GM19463 (cell line): ENCODE results near the gene NRL.

ENCODE experiments used
- ATAC-seq: cut with Tn5 transposase; IDR thresholded peaks from one replicate; pipeline ENCODE4 v1.9.1; 2021; ENCODE audit warnings: mild to moderate bottlenecking, moderate library complexity; ENCODE audit not compliant: unreplicated experiment

The NRL gene

DNA sequence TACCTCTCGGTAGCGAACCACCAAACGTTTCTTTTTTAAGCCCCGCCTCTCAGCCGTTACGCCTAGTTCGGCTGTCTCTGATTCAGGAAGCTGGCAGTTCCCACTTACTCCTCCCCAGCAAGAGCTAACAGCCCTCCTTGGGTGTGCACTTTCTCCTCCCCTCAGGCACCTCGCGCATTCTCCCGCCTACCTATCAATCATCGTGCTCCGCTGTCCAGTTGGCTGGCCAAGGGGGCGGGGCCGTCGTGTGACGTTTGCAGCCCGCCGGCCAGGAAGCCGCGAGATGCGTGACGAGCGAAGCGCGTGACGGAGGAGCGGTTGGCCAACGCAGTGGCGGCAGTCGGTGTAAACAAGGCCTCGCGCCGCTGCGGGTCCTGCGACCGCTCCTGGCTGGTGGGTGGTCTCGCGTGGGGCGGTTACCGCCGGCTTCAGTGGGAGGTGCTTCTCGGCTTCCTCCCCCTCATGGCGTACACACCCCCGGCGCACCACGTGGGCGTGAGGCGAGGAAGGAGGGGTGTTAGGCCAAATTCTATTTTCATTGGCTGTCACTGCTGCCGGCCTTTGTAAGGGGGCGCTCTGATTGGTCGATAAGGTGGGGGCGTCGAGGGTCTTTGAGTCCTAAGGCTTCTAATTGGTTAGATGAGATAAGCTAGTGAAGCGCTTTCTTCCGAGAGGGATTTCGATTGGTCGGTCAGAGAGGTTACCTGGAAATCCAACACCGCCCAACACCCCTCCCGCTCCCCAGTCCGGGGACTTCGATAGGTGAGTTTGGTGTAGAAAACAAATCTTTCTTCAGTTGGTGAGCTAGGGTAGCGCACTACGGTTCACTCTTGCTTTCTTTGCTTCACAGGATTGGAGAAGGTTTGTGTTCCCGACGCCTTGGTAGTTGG is at the start of gene NRL, which contains the start of gene DCAF11:
TSS of gene NRL (minus strand) at position 418 of the 890 bp plus-strand sequence. CDS start 32,101 bp downstream, outside the sequence.
TSS of gene DCAF11 (plus strand) at position 246 of the 890 bp plus-strand sequence. CDS start 818 bp downstream, outside the sequence.
- peak; percentile 80 for ATAC-seq

DNA sequence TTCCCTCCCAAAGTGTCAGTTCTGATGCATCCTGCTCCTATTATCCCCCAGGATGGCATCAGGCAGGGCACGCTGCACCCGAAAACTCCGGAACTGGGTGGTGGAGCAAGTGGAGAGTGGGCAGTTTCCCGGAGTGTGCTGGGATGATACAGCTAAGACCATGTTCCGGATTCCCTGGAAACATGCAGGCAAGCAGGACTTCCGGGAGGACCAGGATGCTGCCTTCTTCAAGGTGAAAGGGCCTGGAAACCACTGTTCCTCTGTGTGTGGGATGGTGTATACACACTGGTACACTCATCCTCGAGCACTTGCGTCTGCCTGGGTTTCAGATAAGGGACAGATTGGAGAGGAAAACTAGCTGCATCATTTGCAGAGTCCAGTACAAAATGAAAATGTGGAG is 47.3 kb upstream of the NRL start:
- ATAC-seq = no peak

DNA sequence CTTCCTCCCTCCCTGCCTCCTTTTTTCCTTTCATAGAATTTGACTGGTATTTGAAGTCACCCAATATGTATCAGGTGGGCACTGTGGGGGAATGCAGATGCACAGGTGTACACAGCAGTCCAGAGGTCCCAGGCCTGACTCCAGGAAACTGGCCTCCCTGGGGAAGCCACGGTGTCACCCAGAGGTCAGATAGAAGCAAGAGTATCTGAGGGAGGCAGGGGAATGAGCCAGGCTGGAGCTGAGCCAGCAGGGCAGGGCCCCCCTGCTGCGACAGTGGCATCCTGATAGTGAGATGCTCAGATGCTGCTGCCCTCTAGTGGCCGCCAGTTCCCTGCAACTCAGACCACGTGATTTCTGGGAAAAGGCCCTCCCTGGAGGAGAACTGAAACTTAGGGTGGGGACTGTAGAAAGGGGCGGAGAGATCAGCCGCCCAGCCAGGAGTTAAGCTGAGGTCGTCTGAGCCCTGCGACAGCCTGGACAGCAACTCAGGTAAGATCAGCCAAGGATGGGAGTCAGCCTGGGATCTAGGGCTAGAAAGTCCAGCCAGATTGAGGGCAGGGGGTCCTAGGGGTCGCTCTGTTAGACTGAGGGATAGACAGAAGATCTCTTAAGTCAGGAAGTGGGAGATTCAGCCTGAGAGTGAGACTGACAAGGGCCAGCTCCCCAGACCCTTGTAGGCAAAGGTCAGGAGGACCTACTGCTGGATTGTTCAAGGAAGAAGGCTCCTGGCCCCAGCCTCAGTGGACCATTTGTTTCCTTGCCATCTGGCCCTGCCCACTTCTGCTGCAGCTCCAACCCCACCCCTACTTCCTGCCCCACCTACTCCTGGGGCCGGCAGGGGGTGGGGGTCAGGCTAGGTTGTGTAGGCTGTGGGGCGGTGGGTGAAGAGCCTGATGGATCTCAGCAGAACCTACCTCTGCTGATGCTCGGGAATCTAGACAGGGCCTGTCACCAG is 46.4 kb upstream of the NRL start, which contains the start of gene IRF9:
TSS of gene IRF9 (plus strand) at position 416 of the 955 bp plus-strand sequence. CDS start 880 bp downstream, outside the sequence.
- peak; percentile 82 for ATAC-seq

DNA sequence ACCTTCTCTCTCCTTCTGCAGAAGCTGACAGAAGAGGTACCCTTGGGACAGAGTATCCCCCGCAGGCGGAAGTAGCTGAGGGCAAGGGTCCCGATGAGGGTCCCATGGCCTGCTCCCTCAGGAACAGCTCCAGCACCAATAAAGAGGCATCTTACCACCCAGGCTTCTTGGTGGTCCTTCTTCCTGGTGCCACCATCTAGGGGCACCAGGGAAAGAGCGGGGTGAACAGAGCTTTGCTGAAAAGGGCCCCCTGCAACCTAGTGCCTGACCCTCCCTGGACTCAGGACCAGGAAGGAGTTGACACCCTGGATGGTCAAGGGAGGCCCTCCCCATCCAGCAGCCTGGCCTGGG is 45.7 kb upstream of the NRL start:
- ATAC-seq = no peak

DNA sequence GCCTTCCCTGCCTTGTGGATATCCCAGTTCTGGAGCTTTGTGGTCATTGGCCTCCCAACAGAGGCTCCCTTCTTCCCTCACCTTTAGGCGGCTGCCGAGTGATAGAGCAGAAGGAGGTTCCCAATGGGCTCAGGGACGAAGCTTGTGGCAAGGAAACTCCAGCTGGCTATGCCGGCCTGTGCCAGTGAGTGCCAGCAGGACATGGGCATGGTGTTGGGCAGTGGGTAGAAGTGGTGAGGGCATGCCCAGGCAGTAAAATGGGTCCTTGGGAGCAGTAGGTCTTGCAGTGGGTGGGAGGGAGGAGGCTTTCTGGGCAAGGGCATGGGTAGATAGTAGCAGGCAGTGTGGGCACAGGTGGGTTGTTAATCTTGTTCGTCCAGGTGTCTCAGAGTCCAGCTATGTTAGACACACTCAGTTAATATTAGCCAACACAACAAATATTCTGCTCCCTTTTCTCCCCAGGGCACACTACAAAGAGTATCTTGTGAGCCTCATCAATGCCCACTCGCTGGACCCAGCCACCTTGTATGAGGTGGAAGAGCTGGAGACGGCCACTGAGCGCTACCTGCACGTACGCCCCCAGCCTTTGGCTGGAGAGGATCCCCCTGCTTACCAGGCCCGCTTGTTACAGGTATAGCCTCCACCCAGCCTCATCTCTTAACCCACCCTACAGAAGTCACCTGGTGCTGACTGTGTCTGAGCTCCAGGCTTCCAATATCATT is 45.2 kb upstream of the NRL start:
- ATAC-seq = no peak

DNA sequence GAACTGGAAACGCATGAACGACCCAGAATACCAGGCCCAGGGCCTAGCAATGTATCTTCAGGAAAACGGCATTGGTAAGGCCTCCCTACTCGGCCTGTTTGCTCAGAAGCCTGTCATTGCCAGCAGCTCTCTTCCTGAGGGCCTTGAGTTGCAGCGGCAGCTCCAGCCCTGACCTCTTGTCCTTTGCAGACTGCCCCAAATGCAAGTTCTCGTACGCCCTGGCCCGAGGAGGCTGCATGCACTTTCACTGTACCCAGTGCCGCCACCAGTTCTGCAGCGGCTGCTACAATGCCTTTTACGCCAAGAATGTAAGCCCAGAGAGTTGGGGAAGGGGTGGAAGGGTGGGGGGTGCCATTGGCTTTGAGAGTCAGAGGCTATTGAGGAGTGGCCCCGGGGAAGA is 42.6 kb upstream of the NRL start:
- ATAC-seq = no peak

DNA sequence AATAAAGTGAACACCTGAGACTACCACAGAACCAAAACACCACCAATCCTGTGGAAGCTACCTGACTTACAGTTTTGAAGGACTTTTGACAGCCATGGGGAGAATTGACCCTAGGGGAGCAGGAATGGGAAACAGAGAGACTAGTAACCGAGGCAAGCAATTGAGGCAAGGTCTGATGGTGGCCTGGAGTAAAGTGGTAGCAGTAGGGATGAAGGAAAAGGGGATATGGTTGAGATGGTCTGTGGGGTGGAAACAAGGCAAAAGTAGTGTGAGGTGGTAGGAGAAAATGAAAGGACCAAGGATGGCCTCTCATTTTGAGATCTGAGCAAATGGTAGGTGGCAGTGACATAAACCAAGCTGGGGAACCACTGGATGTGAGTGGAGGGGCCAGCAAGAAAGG is 42.1 kb upstream of the NRL start:
- no peak for ATAC-seq

DNA sequence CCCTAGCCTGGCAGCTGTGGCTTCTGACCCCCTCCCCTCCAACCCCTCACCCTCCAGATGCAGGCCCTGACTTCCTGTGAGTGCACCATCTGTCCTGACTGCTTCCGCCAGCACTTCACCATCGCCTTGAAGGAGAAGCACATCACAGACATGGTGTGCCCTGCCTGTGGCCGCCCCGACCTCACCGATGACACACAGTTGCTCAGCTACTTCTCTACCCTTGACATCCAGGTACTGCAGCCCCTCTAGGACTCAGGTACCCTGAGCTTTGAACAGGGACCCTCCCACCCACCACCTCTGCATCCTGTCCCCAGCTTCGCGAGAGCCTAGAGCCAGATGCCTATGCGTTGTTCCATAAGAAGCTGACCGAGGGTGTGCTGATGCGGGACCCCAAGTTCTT is 40.4 kb upstream of the NRL start:
- ATAC-seq = no peak

DNA sequence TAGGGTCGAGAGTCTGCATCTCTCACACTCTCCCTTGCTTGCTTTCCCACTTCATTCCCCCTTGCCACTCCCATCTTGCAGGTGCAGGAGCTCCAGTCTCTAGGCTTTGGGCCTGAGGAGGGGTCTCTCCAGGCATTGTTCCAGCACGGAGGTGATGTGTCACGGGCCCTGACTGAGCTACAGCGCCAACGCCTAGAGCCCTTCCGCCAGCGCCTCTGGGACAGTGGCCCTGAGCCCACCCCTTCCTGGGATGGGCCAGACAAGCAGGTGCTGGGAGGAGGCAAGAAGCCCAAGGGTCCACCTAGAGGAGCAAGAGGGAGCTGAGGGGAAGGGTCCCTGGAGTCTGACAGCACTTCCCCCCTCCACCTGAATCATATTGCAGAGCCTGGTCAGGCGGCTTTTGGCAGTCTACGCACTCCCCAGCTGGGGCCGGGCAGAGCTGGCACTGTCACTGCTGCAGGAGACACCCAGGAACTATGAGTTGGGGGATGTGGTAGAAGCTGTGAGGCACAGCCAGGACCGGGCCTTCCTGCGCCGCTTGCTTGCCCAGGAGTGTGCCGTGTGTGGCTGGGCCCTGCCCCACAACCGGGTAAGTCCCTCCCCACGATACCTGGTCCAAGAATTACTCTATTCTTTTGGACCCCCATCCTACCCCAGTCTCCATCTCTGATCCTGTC is 36.8 kb upstream of the NRL start:
- no peak for ATAC-seq

DNA sequence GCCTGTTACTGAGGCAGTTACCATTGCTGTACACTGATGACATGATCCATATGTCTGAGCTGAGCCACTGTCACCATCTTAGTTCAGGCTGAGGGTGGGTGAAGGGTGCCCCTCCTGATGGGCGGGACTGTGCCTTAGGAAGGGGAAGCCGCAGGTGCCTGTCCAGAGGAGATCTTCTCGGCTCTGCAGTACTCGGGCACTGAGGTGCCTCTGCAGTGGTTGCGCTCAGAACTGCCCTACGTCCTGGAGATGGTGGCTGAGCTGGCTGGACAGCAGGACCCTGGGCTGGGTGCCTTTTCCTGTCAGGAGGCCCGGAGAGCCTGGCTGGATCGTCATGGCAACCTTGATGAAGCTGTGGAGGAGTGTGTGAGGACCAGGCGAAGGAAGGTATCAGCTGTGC is 36.2 kb upstream of the NRL start:
- ATAC-seq = no peak

DNA sequence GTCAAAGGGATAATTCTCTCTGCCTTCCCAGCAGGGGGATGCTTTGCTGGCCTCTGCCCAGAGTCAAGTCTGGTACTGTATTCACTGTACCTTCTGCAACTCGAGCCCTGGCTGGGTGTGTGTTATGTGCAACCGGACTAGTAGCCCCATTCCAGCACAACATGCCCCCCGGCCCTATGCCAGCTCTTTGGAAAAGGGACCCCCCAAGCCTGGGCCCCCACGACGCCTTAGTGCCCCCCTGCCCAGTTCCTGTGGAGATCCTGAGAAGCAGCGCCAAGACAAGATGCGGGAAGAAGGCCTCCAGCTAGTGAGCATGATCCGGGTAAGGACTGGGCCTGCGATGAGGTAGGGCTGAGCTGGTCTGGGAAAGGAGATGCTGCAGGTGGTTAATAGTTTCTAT is 35.8 kb upstream of the NRL start:
- no peak for ATAC-seq

DNA sequence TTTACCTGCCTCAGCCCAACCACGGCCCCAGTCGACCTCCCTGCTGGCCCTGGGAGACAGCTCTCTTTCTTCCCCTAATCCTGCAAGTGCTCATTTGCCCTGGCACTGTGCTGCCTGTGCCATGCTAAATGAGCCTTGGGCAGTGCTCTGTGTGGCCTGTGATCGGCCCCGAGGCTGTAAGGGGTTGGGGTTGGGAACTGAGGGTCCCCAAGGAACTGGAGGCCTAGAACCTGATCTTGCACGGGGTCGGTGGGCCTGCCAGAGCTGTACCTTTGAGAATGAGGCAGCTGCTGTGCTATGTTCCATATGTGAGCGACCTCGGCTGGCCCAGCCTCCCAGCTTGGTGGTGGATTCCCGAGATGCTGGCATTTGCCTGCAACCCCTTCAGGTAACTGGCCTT is 35.3 kb upstream of the NRL start:
- no peak for ATAC-seq

DNA sequence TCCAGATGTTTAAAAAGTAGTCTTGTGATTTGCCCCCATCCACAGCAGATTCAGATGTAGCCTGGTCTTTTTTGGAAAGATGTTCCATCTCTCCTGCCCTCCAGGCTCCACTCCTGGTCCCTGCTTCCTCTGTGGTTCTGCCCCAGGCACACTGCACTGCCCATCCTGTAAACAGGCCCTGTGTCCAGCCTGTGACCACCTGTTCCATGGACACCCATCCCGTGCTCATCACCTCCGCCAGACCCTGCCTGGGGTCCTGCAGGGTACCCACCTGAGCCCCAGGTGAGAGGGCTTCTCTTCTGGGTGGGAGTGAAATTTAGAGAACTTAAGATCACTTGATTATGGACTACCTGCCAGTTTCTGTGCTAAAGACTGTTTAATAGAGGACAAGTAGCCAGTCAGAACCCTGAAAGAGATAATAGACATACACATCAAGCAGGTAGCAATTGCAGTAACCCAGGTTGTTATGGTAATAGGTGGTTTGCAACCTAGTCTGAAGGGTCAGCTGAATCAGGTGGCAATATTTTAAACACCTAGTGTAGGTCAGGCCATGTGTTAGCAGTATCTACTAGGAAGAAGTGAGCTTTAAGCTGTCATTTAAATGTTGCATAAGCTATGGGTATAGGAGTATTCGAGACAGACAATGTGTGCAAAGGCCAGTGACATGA is 34.7 kb upstream of the NRL start:
- ATAC-seq = no peak

DNA sequence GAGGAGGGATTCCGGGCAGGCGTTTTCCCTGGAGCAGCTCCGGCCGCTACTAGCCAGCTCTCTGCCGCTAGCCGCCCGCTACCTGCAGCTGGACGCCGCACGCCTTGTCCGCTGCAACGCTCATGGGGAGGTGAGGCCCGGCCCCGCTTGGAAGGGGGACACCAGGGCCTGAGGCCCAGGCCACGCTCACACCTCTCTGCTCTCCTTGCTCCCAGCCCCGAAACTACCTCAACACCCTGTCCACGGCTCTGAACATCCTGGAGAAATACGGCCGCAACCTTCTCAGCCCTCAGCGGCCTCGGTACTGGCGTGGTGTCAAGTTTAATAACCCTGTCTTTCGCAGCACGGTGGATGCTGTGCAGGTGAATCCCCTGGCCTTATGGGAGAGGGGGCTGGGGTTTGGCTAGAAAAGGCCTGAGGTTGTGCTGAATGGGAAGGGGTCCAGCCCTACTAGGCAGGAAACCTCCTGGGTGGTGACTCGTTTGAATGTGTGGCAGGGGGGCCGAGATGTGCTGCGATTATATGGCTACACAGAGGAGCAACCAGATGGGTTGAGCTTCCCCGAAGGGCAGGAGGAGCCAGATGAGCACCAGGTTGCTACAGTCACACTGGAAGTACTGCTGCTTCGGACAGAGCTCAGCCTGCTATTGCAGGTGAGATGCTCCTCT is 33.1 kb upstream of the NRL start:
- no peak for ATAC-seq

DNA sequence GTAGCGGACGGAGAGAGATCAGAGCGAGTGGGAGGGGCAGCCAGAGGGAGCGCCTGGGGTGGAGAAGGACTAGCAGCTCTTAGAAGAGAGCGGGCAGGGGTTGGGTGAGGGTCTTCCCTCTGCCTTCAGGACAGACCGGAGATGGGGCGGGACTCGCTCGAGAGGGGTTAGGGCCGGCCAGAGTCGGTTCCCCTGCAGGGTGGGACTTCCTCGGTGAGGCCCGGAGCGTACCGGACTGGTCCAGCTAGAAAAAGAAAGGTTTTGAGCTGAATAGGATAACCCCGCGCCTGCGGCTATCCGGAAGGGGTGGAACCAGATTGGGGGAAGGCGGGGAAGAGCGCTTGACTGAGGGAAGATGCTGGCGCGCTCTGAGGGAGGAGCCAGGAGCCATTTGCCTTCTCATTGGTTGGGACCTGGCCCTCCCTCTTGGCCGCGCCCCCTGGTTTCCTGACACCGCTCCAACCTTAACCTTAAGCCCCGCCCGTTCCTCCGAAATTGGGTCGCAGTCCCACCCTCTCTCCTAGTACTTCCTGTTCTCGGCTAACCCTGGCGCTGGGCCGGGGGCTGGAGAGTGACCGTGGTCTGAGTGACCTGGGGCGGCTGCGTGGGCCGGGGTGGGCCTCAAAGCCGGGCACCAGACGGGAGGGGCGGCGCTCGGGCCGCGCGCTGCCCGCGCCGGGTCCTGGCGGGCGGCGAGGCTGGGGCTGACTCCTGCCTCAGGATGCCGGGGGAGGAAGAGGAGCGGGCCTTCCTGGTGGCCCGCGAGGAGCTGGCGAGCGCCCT is 32.4 kb upstream of the NRL start, which contains the start of gene RNF31:
TSS of gene RNF31 (plus strand) at position 521 of the 783 bp plus-strand sequence. CDS start at position 722, 201 bp downstream.
- peak; percentile 83 for ATAC-seq

DNA sequence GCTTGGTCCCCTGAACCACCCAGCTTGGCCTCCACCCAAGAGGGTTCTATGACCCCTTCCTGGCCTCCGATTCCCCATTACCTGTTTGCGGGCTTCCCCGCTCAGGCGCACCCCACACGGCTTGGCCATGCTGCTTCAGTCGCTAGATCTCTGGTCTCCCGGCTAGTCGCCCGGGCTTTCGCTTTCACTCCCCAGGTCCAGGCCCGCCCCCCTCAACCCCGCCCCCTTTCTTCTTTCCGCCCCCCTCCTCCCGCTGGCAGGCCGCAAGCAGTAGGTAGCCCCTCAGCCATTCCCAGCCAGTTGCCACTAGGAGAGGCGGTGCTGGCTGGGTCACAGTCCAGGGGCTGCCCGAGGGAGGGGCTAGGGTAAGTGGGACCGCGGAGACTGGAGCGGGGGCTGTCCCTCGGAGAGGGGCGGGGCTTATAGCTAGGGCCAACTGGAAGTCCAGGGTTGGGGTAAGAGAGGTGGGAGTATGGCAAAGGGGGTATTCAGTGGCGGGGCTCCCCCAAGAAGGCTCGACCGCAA is 31.8 kb upstream of the NRL start, which contains the start of gene PSME2:
TSS of gene PSME2 (minus strand) at position 158 of the 525 bp plus-strand sequence. CDS start at position 129, 29 bp downstream.
- peak; percentile 62 for ATAC-seq

DNA sequence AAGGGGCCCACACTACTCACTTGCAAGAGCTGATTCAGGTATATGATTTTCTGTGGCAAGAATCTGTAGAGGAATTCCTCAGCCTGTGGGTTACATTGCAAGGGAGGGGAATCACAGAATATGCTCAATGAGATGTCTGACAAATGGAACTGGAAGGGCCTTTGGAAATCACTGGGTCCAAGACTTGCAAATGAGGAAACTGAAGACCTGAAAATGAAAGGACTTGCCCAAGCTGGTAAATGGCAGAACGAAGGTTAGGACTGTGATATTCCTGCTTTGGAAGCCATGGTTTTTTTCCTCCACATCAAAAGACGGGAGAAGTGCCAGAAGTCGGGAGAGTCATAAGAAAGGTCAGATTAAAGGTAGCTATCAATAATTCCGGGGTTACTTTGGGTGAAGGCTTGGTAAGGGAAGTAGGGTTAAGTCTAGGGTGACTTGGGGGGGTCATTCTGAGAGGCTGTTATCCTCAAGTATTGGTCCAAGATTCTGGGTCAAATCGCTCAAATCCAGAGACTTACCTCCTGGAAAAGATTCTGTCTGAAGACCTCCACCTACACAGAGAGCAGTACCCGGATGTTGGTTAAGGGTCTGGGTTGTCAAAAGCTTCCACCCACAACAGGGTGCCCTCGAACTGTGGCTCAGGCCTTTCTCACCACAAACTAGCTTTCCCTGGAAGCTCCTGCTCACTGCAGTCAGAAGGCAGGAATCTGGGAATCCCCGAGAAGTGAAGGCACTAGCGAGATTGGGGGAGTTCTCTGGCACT is 31.1 kb upstream of the NRL start:
- no peak for ATAC-seq
